GM21723 (cell line): ENCODE data around the gene STAU1.

Experiments used
- ATAC-seq: cut with Tn5 transposase; IDR thresholded peaks from one replicate; pipeline ENCODE4 v1.9.1; 2021; ENCODE audit warnings: mild to moderate bottlenecking, moderate library complexity; ENCODE audit not compliant: unreplicated experiment

The STAU1 gene

DNA sequence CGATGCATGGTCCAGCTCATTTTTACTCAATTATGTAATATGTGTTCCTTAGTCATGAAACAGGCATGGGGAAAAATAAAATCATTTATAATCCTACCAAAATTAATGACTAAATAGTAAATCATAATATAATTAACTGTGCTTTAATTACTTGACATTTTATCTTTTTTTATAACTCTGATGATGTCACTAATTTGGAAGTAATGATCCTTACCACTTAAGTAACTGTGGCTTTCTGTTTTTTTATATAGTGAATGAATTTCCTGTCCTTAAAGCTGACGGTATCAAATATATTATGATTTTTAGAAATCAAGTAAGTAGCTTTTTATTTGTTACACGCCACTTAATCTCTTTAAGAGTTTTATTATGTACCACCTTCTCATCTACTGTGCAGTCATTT lies 109.8 kb downstream of the STAU1 start:
- no peak for ATAC-seq

DNA sequence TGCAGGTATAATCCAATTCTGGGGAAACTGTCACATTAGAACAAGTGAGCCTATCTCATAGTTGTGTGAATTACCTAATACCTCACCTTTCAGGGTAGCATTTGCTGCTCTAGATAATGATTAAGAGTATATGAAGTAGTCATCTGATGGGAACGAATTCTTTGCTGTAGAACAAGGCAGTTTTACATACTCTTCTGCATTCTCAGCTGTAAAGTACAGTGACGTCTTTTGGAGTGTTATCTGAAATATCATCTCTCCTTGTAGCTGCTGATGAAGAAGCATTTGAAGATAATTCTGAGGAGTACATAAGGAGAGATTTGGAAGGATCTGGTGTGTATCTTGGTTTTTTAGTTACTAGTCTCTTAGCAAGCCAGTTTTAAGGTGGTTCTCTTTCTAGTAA lies 113.6 kb downstream of the STAU1 start:
- no peak for ATAC-seq
